Stimulated activated CD8-positive, alpha-beta memory T cell treated with anti-CD3 and anti-CD28 coated beads, Interleukin-12 subunit alpha, Interleukin-12 subunit beta, amount 100 ng/mL, for 24 hours (primary cell): Measurements from ENCODE around the gene WDFY4.

ENCODE experiments used
- DNase-seq: peaks from one replicate; pipeline ENCODE4 v3.0.0-alpha.2; 2020; ENCODE audit errors: extremely low read depth

The WDFY4 gene

GRCh38 chr10:48792687-48793096 lies 108.0 kb downstream of the WDFY4 start:
- DNase-seq = no peak

GRCh38 chr10:48794074-48794473 lies 109.4 kb downstream of the WDFY4 start:
- DNase-seq = no peak

- DNase-seq = no peak
These were observed 112.1 kb downstream of the WDFY4 start for GRCh38 chr10:48796713-48797245.

DNA sequence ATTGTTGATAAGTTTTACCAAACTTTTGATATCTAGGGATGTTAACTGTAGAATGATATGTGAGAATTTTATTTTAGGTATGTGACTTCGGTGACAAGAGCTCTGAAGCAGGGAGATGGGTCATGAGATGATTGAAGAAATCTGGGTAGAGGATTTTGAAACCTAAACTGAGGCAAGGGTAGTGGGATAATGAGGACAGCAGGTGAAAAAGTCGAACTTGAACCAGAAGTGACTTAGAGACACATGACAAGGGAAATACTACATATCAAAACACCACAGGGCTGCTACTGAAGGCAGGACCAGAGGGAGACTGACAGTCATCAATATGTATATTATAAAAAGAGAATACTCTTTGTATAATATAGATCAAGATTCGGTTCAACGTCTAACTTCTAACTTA lies 113.2 kb downstream of the WDFY4 start:
- no peak for DNase-seq

GRCh38 chr10:48798481-48799254 lies 114.0 kb downstream of the WDFY4 start:
- DNase-seq = no peak

DNA sequence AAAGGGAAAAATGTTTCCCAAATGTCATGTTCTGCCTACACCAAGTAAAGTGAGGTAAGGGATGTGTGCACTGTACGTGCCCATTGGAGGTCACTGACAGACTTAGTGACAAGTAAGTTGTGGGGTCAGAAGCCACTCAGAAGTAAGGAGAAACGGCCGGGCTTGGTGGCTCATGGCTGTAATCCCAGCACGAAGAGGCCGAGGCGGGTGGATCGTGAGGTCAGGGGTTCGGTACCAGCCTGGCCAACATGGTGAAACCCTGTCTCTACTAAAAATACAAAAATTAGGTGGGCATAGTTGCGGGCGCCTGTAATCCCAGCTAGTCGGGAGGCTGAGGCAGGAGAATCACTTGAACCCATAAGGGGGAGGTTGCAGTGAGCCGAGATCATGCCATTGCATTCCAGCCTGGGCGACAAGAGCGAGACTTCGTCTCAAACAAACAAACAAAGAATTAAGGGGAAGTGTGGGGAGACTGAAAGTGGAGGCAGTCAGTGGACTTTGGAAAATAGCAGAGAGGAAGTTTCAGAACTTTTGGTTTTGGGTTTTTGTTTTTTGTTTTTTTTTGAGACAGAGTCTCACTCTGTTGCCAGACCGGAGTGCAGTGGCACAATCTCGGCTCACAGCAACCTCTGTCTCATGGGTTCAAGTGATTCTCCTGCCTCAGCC lies 114.8 kb downstream of the WDFY4 start:
- DNase-seq = no peak

DNA sequence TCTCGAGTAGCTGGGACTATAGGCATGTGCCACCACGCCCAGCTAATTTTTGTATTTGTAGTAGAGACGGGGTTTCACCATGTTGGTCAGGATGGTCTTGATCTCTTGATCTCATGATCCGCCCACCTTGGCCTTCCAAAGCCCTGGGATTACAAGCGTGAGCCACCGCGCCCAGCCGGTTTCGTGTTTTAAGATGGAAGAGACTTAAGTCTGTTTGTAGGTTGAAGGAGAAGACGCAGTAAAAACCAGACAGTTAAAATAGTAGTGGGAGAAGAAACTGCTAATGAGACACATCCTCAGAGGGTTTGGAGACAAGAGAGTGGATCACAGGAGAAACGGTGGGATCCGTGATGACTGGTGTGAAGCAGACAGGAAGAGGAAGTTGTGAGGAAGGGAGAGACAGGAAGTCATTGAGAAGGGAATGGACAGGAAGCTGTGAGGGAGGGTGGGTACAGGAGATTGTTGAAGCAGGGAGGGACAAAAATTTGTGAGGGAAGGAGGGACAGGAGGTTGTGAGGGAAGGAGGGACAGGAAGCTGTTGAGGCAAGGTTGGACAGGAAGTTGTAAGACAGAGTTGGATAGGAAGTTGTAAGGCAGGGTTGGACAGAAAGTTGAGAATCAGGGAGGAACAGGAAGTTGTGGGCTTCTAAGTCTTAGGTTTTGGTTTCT lies 115.5 kb downstream of the WDFY4 start:
- DNase-seq = no peak

- no peak for DNase-seq
These were observed 116.3 kb downstream of the WDFY4 start for GRCh38 chr10:48801001-48801421.

DNA sequence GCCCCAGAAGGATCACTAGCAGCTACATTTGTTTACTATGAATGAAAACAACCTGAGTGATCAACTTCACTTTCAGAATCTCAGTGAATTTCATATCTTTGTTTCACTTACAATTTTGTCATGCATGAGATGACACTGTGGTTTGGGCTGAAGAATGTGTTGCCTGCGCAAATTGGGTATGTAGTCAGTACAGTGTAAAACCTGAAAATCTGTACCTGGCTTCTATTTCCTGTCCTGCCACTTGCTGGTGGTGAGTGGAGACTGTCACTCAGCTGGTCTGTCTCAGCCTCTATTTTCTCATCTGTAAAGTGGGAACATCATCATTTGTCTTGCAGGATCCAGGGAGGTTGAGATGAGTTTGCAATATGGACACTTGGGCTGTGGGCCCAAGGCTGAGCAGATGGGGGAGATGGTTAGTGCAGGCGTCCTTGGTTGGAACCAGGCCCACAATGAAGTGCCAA lies 118.0 kb downstream of the WDFY4 start:
- no peak for DNase-seq

GRCh38 chr10:48803801-48804584 lies 119.3 kb downstream of the WDFY4 start:
- no peak for DNase-seq

DNA sequence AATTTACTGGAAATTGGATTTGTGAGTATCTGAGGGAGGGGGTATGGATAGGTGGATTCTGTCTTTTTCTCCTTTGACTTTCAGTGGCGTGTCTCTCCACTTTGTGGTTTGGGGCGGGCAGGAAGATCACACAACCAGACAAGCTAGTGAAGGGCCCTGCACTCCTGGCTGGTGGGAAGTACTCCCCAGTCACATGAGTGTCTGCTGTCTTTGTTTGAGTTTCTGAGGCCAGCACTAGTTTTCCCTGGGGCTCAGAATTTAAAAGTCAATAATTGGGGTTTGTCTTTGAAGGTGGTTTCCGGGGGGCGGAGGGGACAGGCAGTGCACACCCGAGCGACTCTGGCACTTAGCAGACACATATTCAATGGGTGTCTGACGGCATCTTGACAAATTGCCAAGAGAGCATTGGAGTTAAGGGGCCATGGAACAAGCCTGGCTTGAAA lies 120.1 kb downstream of the WDFY4 start:
- no peak for DNase-seq

- no peak for DNase-seq
These were observed 120.7 kb downstream of the WDFY4 start for GRCh38 chr10:48805411-48805810.

DNA sequence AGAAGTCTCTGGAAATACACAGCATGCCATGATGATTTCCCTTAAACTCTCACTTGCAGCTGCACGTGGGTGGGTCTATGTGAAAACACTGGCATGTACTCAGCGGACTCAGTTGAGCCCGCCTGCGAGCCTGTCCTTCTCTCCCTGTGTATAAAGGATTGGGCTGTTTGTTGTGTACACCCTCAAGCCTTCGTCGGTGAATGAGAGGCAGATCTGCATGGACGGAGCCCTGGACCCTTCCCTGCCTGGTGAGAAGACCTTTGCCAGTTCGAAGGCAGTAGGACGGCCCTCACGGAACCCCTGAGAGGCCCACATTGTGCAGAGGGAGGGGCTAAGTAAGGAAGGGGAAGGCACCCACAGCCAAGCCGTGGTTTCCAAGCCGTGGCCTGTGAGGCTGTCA lies 121.2 kb downstream of the WDFY4 start:
- no peak for DNase-seq

DNA sequence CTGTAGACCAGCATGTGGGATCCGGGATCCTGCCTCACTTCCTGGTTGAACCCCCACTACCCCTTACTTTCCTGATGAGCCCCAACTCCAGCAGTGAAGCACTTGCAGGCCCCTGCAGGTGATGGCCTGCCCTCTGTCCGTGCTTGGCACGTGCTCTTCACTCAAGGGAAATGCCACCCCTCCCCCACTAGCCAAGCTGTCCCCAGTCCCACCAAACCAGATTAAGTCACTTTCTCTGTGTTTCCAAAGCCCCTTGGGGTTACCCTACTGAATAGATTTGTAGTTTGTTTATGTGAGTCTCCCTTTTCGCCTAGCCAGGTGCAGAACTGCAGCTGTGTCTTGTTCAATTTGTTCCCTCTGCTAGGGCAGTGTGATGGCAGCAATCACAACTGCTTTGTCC lies 121.7 kb downstream of the WDFY4 start:
- DNase-seq = no peak

DNA sequence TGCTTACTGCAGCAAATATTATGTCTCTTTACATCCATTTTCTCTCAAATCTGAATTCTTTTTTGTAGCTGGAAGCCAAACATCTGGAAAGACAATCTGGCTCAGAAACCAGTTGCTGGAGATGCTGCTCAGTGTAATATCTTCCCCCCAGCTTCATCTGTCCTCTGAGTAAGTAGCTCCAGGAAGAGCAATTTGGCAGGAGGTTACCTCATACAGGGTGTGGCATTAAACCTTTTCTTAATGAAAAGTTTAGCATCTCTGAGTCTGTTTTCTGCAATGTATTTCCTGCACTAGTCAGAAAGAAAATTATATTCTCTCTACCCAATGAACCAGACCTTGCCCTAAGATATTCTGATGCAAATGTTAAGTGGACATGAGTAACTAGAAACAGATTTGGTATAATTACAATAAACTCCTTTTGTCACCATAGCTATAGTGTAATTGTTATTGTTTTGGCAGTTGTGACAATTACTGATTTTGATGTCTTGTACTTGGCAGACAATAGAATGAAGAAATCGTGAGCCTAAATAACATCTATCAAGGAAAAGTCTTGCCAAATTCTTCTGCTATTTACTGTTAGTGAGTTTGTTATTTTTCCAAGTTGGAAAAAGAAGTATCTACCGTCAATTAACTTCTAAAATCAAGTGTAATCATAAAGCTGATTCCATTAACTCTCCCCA lies 123.3 kb downstream of the WDFY4 start:
- no peak for DNase-seq

GRCh38 chr10:48809261-48809660 lies 124.6 kb downstream of the WDFY4 start:
- no peak for DNase-seq

DNA sequence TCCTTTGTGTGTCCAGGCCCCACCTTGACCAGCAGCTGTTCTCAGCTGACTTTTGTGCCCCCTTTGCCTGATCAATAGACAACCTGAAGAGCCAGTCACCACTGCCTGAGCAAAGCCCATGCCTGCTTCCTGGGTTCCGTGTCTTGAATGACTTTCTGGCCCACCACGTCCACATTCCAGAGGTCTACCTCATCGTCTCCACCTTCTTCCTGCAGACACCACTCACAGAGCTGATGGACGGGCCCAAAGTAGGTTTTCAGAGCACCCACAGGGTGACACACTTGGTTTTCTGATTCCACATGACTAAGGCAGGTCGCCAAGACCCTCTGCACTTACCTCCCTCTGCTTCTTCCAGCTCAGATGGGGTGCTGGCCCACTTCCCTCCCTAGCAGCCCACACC lies 126.8 kb downstream of the WDFY4 start:
- no peak for DNase-seq

- no peak for DNase-seq
These were observed 127.2 kb downstream of the WDFY4 start for GRCh38 chr10:48811917-48812316.

GRCh38 chr10:48813291-48813690 lies 128.6 kb downstream of the WDFY4 start:
- no peak for DNase-seq

DNA sequence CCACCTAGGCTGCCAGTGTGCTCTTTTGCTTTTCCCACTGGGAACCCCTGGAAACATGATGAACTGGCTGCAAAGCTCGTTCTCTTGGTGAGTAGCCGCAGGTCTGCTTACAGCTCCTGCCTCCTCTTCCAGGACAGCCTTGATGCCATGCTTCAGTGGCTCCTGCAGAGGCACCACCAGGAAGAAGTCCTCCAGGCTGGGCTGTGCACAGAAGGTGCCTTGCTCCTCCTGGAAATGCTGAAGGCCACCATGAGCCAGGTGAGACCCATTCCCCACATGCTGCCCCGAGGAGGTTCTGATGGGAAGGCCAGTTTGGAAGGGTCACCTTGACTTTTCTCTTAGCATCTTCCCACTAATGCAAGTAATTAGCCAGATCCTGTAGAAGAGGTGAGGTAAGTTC lies 129.2 kb downstream of the WDFY4 start:
- no peak for DNase-seq

DNA sequence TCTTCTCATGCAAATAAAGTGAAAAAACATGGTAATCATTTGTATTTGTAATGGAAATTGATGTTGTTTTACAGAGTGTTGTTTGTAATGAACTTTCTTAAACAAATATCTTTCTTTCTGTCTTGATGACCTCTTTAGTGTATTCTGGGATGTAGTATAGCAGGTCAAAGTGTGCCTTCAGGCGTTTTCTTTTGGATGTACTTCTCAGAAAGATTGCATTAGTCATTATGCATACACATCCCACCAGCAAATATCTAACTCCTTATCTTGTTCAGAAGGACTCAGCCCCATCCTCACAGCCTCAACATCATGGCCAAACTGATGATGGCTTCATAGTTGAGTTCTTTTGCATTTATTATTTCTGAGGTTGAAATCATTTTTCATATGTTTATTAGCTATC lies 130.3 kb downstream of the WDFY4 start:
- no peak for DNase-seq
